ENCODE data around the gene HSPA8. TPM values are rescaled to one million over a fixed set of nuclear protein-coding genes. Genes with fewer than 3 reads are reported as not detected.
"Not testable (repeated sequence)": the region's sequence is repeated elsewhere in the genome, so short reads cannot be mapped to it uniquely, and the experiment has no call there.

HSPA8 gene
- 1,578 and 1,857 TPM in 2 replicates for total RNA-seq

DNA sequence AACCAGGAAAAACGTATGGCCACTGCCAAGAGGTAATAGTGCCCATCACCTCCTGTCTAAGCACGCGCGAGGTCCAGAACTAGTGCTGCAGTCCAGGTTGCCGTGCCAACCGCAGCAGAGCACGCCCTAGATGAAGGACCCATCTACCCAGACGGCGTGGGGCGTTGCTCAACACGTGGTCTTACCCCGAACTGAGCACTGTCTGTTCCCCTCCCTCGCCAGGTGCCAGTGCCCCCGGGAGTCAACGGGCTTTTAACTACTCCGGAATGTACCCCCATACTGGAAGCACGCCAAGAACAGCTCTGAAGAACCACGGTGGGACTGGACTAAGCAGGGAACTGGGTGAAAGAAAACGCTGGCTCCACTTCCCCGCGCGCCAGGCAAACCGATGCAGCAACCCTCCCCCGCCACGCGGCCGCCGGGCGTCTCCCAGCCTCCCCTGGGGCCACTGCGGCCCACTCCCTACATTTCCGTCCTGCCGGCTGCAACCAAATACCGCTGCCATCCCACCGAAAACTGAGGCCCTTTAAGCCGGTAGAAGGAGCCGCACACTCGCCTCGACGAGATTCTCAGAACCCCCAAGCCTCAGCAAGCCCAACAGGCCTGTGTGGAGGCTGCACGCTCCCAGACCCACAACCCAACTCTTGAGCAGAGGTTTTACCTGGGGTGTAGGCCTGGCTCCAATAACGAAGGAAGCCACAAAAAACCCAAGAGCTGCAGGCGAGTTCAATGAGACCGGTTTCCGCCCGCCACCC, at the start of gene HSPA8:
Gene HSPA8, minus strand, starts transcription at position 734 of the 755 bp plus-strand sequence. CDS start 812 bp downstream, outside the sequence.
- DNase-seq (ENCODE audit: extremely low read depth, low read depth, low spot score), result no peak

DNA sequence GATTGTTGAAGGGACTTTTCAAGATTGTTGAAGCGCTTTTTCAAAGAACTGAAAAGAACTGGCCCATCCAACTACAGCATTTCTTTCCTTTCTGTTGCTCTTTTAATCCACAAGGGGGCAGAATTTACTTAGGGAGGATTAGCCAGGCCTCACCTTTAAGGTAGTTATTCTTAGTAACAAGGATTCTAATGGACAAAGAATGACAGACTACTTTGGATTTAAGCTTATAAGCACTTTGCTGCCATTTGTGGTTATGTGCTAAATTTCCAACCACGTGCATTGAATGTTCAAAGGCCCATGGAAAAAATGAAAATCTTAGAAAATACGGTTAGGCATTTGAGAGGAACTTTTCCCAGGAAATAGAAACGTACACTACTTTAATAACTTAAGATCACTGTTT, 49.5 kb upstream of the HSPA8 start:
- DNase-seq (ENCODE audit: extremely low read depth, low read depth, low spot score), result no peak

DNA sequence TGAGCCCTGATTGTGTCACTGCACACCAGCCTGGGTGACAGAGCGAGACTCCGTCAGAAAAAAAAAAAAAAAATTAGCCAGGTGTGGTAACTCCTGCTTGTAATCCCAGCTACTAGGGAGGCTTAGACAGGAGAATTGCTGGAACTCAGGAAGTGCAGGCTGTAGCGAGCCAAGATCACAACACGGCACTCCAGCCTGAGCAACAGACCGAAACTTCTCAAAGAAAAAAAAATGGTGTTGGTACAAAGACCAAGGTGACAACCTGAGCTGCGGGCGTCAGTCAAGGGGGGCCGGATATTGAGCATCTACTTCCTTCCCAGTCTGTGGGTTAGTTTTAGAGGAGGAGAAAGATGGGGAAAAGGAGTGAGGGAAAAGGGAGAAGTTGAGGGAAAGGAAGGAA, 48.5 kb upstream of the HSPA8 start:
- DNase-seq (ENCODE audit: extremely low read depth, low read depth, low spot score), result no peak

DNA sequence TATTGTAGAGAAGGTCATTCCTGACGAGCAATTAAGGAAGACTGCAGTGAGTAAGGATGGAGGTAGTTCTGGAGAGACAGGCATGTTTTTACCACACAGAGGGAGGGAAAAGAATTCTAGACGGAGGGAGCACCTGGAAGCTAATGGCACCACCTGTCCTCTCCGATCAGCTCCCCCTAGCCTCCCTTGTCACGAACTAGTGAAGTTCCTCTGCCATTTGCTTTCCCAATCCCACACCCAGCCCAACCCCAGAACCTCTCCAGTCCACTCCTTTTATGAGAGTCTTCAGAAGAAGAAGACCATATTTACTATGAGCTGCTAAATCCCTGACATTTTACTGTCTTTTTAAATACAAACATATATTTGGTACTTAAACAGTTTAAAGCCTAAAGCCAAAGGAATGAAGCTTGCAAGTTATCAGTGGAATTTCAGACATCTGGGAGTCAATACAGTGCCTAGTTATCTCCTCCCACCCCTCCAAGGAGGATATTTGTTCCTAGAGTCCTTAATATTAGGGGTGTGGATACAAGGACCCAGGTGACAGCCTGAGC, 46.1 kb upstream of the HSPA8 start:
- DNase-seq (ENCODE audit: extremely low read depth, low read depth, low spot score), result no peak

DNA sequence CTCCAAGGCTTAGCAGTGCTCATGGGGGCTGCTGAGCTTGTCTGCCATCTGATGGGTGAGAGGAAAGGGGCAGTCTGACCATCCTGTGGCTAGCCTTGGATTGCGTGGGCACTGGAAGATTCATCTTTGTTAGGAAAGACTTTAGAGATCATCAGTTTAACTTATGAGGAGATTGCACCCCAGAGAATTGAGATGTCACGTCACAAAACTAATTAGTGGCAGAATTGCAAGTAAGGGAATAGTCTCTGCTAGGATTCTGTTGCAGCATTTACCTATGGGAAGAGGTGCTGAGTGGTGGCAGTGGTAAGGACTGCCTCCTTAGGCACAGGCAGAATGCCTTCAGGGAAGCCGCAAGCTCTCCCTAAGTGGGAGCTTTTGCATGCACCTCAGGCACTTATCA, 42.8 kb upstream of the HSPA8 start:
- no peak for DNase-seq (ENCODE audit: extremely low read depth, low read depth, low spot score)

DNA sequence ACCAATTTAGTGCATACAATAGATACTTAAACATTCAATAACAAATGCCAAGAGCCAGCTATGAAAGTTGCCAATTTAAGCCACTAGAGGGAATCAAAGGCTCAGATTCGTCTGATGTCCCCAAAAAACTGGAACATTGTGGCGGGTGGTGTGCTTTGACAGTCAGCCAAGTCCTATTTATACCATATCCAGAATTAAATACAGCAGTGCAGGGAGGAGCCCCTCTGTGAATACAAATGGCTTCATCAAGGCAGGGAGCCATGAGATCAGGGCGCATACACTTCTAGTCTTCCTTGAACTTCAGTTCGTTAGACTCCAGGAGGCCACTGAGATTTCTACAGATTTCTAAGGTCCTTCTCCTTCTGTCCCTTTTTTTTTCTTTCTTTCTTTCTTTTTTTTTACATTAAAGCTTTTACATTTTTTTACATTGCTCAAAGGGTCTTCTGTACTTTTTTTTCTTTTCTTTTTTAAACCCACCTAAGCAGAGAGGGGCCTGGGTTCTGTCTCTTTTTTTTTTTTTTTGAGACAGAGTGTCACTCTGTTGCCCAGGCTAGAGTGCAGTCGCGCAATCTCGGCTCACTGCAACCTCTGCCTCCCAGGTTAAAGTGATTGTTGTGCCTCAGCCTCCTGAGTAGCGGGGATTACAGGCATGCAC, 41.5 kb upstream of the HSPA8 start:
- no peak for DNase-seq (ENCODE audit: extremely low read depth, low read depth, low spot score)

DNA sequence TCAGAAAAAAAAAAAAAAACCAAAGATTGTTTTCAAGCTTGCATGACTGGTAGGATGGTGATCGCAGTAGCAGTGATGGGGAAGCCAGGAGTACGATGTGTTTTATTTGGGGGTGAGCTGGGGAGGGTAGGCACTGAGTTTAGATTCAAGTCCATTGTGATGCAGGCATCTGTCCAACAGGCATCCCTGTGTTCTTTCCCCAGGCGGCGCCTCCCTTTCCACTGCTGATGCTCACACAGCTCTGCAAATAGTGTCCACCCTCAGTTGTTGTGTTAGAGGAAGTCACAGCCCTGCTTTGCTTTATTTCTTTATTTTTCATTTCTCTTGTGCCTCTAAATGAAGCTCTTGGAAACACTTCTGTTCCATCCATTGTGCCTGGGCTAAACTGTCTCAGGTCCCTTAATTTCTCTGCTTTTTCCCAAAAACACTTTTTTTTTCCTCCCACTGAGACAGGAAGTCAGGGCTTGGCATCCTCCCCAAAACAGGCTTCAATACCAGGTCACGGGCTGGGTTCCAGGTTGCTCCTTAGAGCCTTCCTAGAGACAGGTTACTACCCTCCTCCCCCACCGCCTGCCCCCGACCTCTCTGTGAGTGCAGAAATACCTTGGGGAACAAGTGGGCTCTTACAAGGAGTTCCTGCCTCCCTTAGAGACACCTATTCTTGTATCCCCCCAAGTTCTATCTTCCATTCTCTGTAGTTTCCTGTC, 38.6 kb upstream of the HSPA8 start:
- no peak for DNase-seq (ENCODE audit: extremely low read depth, low read depth, low spot score)

DNA sequence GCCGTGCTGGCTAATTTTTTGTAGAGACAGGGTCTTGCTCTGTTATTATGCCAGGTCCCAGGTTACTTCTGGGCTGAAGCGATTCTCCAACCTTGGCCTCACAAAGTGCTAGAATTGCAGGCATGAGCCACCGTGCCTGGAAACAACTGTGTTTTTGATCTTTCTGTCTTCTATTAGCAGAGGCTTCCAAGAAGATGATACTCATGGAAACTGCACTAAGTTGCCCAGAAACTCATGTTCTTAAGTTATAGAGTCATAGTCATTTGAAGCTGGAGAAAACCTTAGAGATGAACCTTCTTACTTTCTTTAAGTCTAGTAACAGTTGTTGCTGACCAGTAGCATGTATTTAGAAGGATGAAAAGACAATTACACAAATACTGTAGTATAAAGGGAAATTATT, 37.1 kb upstream of the HSPA8 start:
- DNase-seq (ENCODE audit: extremely low read depth, low read depth, low spot score), result no peak

DNA sequence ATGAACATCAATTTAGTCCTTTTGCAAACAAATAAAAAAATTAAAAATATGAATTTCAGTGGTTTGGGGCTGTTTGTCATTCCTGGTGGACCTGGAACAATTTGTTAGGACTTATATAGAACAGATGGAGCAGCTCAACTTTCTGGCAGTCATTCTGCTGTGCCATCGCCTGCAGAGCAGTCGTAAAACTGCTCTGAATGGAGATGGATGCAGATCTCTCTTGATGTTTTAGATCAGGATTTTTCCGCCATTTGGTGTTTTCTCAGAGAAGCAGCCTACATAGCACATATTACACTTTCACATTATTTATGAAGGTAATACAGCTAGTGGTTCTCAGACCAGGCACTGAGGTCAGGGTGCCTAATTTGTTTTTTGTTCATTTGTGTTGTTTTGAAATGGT, 31.8 kb upstream of the HSPA8 start:
- DNase-seq (ENCODE audit: extremely low read depth, low read depth, low spot score), result no peak

DNA sequence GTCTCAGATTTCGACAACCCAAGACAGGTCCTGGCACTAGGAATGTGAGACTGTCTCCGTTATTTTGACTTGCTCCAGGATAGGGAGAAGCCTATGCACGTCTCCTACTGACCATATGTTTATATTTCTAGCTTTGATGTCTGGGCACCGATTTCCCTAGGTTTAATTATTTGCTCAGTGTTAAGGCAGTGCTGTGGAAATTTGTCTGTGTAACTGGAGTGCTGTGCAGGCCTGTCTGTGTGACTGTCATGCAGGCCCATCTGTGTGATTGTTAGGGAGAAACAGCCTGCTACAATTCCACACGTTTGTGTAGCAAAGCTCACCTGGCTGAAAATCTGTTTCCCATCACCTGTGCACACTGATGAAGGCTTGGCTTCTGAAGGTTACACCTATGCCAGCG, 29.6 kb upstream of the HSPA8 start:
- no peak for DNase-seq (ENCODE audit: extremely low read depth, low read depth, low spot score)

DNA sequence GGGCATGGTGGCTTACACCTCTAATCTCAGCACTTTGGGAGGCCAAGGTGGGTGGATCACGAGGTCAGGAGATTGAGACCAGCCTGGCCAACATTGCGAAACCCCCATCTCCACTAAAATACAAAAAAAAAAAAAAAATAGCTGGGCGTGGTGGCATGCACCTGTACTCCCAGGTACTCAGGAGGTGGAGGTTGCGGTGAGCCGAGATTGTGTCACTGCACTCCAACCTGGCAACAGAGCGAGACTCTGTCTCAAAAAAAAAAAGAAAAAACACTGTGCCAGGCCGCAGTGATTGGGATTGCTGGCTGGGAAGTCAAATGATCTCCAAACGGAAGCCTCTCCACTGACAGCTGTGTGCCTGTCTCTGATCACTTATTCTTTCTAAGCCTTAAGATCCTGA, 28.2 kb upstream of the HSPA8 start:
- DNase-seq (ENCODE audit: extremely low read depth, low read depth, low spot score), result not testable (repeated sequence)

DNA sequence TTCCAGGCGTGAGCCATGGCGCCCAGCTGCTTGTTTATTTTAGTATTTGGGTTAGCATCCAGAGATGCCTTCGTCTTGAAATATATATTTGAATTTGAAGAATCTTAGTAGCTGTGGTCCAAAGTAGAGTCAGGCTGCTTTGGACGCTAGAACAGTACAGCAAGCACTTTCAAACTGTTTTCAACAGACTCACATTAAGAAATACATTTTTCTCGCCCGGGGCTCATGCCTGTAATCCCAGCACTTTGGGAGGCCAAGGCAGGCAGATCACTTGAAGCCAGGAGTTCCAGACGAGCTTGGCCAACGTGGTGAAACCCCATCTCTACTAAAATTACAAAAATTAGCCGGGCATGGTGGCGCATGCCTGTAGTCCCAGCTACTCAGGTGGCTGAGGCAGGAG, 27.0 kb upstream of the HSPA8 start:
- DNase-seq (ENCODE audit: extremely low read depth, low read depth, low spot score), result not testable (repeated sequence)

DNA sequence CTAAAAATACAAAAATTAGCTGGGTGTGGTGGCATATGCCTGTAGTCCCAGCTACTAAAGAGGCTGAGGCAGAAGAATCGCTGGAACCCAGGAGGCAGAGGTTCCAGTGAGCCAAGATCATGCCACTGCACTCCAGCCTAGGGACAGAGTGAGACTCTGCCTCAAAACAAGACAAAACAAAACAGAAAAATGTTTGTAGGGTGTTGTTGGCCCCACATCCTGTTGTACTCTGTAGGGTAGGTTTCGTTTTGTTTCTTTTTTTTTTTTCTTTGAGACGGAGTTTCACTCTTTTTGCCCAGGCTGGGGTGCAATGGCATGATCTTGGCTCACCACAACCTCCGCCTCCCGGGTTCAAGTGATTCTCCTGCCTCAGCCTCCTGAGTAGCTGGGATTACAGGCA, 25.7 kb upstream of the HSPA8 start:
- DNase-seq (ENCODE audit: extremely low read depth, low read depth, low spot score), result not testable (repeated sequence)

DNA sequence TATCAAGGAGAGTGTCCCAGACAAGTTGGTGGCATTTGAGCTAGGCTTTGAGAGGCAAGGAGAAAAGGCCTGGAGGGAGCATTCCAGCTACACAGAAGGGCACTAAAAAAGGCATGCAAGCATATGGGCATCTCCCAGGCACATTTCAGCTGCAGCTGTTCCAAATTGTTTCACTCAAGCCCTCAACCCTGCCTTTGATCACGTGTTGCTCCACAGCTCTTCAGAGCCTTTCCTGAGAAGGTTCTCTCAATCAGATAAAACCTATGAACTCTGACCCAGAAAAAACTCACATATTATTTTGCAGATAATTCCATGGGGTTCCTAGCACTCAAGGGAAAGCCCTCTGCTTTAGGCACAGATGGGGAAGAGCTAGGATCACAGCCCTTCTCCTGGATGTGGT, 24.4 kb upstream of the HSPA8 start:
- no peak for DNase-seq (ENCODE audit: extremely low read depth, low read depth, low spot score)

DNA sequence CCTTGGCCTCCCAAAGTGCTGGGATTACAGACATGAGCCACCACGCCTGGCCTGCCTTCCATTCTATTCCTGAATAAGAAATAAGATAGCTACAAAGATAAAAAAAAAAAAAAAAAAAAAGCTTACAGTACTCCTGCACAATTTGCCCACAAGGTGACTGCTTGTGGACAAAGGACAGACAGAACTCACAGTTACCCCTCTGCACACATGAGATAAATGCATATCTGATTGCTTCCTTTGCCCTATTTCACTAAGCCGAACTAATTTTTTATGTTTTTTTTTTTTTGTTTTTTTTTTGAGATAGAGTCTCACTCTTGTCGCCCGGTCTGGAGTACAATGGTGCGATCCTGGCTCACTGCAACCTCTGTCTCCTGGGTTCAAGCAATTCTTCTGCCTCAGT, 23.6 kb upstream of the HSPA8 start:
- no peak for DNase-seq (ENCODE audit: extremely low read depth, low read depth, low spot score)

DNA sequence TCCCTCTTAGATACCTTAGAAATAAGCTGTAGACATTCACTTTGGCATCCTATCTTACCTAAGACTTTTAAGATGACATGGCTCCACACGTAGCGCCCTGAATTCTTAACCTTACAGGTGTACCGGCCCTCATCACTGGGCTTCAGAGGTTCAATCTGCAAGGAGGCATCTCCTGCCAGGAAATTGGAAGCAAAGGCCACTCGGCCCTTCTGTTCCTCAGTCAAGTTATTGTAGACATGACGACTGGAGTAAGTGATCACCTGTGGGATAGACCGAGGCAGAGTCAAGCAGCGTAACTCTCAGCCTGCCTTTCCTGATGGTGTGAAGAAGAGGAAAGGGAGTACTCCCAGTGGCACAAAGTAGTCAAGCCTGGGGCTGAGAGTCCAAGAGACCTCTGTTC, 22.5 kb upstream of the HSPA8 start:
- DNase-seq (ENCODE audit: extremely low read depth, low read depth, low spot score), result no peak

DNA sequence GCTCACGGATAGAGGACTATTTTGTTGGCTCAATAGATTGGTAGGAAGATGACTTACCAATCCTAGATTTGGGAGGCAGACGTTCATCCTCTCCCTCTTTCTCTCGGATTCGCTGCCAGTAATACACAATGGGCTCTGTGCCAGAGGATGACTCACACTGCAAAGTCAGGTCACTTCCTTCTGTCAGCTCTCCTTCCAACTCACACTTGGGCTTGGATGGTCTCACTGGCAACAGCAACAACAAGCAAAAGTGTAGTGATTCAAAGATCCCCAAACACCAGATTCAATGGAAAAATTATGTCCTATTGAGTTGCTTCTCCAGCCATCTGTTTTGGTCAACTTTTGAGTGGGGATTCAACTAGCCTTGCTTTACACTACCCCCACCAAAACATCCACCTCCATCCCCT, 21.7 kb upstream of the HSPA8 start:
- DNase-seq (ENCODE audit: extremely low read depth, low read depth, low spot score), result peak; percentile 98

DNA sequence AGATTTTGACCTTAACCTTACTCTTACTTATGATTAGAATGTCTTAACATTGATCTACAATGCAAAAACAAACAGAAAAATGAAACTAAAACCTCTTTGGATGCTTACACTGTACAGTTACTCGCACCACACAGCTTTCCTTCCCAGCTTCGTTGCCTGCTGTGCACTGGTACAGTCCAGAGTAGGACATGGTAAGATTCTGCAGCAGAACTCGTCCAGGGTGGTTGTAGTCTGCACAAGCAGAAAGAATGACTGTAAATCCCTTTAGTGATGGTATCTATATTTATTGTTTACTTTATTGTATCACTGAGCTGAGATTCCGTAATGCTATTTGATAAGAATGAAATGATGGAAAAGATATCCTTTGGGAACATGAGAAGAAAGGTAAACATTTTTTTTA, 21.0 kb upstream of the HSPA8 start:
- DNase-seq (ENCODE audit: extremely low read depth, low read depth, low spot score), result no peak

DNA sequence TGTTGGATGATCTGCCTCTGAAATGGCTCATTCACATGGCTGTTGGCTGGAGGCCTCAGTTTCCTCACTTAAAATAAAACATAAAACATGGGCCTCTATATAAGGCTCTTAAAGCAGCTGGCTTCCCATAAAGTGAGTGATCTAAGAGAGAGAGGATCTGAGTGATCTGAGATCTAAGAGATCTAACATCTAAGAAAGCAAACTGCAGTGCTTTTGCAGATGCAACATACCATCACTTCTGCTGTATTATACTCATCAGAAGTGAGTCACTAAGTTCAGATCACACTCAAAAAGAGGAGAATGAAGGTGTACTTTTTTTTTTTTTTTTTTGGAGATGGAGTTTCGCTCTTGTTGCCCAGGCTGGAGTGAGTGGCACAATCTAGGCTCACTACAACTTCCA, 18.1 kb upstream of the HSPA8 start:
- no peak for DNase-seq (ENCODE audit: extremely low read depth, low read depth, low spot score)

DNA sequence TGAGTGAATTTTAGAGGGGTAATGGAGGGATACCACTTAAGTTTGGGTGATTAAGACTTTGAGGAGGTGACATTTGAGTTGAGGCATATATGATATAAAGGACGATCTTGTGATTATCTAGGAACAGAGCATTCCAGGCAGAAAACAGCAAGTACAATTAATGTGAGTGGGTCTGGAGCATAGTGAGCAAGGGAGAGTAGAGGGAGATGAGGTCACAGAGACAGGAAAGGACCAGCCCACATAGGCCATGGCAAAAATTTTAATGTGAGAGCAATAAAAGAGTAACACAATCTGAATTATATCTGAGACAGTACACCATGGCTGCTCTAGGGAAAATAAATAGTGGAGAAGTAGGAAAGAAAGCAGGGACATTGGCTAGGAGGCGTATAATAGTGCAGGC, 14.5 kb upstream of the HSPA8 start:
- DNase-seq (ENCODE audit: extremely low read depth, low read depth, low spot score), result no peak

DNA sequence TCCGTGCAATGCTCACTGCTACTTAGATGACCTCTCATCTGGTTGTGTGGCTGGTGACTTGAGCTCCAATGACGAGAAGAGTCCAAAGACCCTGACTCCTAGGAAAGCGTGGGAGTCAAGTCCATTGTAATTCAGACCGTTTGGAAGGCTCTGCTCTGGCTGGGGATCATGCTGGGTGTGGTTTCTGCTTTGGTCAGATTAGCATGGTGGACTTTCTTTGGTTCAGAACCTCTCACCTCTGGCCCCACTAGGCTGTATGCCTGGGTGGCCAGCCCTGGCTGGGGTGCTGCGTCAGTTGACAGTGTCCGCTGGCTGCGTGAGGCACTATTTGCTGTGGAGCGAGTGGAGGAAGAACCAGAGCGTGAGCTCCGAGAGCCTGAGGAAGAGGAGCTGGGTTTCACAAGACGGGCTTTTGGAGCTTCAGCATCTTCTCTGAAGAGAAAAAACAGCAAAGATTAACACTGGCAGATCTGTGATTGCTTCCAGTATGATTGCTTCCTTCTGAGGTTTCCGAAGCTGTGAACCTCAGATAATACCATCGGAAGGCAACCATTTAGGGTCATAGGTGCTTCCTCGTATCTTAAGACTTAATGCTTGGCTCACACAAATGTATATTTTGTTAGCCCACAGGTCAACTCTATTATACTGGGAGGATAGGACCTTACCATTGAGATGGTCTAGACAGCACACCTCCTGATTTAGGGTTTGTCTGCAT, 11.6 kb upstream of the HSPA8 start:
- DNase-seq (ENCODE audit: extremely low read depth, low read depth, low spot score), result no peak
